Kidney glomerular epithelial cell (primary cell): ENCODE results near the gene SEPTIN5.

Experiments used
- DNase-seq: peaks from one replicate; lab custom pipeline; 2025; lab: John Stamatoyannopoulos, UW

The SEPTIN5 gene

DNA sequence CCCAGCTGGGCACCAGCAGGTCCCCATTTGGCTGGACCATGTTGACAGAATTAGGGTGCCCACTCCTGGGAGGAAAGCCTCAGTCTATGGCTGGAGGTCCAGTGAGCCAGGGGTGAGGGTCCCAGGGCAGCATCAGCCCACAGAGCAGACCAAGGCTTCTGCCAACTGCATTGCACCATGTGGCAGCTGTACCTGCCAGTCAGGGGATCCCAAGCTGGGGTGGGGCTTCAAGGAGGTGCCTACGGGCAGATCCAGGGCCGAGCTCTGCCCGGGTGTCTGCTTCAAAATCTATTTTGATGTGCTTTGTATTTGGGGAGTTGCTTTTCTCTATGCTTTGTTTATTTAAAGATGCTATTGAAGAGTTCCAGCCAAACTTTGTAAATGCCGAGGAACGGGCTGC is 19.5 kb downstream of the SEPTIN5 start:
- no peak for DNase-seq

GRCh38 chr22:19734163-19734562 is 19.9 kb downstream of the SEPTIN5 start:
- DNase-seq: no peak

- no peak for DNase-seq
Measured at GRCh38 chr22:19734837-19735382, 20.6 kb downstream of the SEPTIN5 start.

- no peak for DNase-seq
Measured at GRCh38 chr22:19735665-19736510, 21.6 kb downstream of the SEPTIN5 start.

- DNase-seq: no peak
Measured at GRCh38 chr22:19737846-19738663, 23.8 kb downstream of the SEPTIN5 start.

GRCh38 chr22:19738664-19739447 is 24.6 kb downstream of the SEPTIN5 start:
- no peak for DNase-seq

DNA sequence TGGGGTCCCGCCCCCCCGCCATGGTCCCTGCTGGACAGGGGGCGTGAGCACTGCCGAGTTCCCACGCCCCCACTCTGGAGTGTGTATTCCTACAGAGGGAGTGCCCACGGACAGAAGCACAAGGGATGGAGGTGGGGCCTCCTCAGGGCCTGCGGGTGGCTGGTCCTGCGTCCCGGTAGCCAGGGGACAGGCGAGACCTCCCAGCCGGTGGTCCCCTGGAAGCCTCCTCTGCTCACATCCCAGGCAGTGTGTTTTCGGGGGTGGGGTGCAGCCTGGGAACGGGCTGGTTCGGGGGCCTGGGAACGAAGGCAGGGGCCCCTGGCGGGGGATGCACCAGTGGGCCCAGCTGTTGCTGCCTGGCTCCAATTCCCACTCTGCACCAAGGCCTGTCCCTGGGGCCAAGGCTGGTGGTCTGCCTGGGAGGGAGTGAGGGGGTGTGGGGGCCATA is 25.2 kb downstream of the SEPTIN5 start:
- no peak for DNase-seq

DNA sequence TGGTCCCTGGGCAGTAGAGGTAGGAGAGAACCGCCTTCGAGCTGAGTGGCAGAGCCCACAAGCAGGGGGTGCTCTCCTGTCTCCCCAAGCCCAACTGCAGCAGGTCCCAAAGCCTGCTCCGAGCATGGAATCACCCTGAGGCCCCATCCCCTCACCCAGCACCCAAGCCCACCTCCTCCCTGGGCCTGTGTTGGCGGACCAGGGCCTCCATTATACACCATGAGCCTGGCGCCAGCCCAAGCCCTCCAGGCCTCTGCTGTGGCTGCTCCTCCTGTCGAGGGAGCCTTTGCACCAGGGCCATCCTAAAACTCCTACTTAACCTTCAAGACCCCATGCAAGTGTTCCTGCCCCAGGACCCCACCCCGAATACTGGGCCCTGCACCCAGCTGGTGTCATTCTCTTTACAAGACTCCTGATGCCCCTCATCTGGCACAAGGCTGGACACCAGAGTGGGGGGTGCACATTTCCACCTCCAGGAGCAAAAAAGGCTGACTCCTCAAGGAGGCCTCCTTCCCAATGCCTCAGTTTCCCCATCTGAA is 25.7 kb downstream of the SEPTIN5 start:
- DNase-seq: no peak

DNA sequence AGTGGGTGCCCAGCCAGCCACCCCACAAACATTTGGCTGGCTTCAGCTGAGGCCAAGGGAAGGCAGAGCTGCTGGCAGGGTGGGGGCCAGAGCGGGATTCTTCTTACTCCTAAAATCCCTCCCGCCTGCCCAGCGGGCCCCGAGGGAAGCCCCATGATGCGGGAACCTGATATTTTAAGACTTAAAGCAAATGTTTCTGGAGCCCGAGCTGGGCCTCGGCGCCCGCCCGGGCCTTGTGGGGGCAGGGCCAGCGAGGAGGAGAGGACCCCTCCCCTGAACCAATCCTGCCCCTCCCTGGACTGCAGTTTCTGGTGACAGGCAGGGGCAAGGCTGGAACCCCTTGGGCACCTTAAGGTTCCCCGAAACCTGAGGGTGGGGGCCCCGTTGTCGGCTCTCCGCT is 26.3 kb downstream of the SEPTIN5 start:
- DNase-seq: no peak

- no peak for DNase-seq
Measured at GRCh38 chr22:19741053-19741452, 26.8 kb downstream of the SEPTIN5 start.

DNA sequence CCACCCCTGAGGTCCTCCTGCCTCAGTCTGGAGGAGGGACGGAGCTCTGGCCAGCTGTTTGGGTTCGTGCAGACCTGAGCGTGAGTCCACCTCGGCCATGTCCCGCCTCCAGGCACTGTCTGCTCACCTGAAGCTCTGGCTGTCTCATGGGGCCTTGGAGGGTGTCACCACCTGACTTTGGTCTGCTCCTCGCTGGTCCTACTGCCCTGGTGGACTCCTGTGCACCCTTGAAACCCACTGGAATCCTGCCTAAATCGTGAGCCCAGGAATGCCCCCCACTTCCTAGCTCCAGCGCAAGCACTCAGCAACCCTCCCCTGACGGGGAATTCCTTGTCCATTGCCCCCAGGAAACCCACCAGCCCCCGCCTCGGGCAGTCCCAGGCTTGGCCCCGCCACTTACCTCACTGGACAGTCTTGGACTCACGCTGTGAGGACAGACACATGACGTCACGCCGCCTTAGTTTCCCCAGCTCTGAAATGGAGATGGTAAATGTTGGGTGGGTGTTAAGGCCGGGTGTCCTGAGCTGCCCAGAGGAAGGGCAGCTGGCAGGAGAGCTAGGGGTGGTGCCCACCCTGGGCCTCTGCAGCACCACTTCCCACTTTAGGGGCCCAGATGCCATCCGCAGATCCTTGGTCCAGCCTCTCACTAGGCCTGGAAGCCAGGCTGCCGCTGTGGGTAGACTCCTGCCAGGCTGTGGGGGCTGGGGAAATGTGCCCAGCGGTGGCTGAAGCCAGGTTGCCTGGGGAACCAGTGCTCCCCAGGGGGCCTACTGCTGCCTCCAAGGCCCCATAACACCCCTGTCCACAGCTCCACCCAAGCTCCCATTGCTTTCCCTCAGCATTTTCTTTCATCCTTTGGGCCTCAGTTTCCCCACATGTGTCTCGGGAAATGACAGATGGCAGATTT is 28.1 kb downstream of the SEPTIN5 start:
- DNase-seq: no peak

DNA sequence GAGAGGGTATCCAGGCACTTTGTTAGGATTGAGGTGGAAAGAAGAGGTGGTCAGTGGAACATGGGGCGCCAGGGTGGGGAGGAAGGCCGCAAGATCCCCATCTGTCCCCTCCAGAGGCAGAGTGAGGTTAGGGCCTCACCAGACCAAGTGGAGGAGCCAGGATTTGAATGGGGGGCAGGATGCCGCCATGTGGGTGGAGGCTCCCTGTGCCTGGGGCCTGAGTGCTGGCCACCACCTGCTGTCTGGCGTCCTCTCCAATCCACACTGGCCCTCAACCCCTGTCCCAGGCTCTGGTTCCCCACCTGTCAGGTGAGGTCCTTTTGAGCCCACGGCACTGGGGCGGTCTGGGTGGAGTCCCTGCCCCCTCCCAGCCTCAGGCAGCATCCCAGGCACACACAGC is 28.8 kb downstream of the SEPTIN5 start:
- DNase-seq: no peak

- DNase-seq: no peak
Measured at GRCh38 chr22:19743651-19744050, 29.3 kb downstream of the SEPTIN5 start.

DNA sequence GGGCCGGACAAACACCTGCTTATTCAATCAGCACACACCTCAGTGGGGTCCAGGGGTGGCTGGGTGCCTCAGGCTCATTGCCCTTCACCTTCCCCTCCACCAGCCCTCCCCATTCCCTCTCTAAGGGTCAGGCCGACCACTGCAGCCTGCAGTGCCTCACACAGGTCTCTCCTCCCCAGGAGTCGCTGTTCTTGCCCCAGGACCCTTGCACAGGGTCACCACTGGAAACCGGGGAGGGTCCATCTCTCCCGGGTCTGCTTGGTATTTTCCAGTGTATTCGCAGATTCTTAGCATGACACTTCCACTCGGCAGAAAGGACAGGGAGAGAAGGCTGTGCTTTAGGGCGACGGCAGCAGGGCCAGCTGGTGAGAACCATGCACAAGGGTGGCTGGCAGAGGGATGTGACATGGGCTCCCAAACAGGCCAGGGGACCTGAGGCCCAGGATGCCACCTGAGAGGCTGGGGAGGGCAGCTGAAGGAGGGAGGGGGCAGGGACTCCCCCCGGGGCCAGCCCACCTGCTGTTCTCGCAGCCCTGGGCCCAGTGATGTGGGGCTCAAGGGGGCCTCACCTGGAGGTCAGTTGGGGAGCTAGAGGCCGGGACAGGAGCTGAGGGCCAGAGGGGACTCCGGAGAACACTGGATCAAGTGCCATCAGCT is 30.2 kb downstream of the SEPTIN5 start:
- DNase-seq: no peak

- no peak for DNase-seq
Measured at GRCh38 chr22:19745155-19746101, 31.1 kb downstream of the SEPTIN5 start.

GRCh38 chr22:19746726-19747125 is 32.4 kb downstream of the SEPTIN5 start:
- no peak for DNase-seq

DNA sequence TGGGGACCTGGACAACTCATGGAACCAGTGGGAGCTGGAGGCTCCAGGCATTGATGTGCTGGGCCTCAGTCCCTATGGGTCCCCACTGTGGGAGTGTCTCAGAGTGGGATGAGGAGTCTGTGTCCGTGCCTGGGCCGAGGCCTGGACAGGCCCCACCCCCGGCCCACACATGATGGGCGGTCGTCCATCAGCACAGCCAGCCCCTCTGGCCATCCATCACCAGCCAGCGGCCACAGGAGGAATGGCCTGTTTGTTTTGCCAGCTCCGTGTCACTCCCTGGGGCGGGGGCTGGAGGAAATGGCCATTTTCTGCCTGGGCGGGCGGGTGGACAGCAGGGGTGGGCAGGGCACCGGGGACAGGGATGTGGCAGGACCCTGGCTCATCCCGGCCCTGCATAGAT is 33.2 kb downstream of the SEPTIN5 start:
- DNase-seq: no peak

- DNase-seq: no peak
Measured at GRCh38 chr22:19748139-19748538, 33.8 kb downstream of the SEPTIN5 start.
